T-helper 17 cell (primary cell): ENCODE measurements around the gene ELOVL6. TPM values are rescaled to one million over a fixed set of nuclear protein-coding genes. Genes with fewer than 3 reads are reported as not detected.
A peak's percentile ranks its signal among the peaks of the same experiment; 100 is the strongest.

ENCODE experiments used
- ATAC-seq: fragments of 150-1000 bp; cut with Tn5 transposase; 2 replicates; pipeline ENCODE4 v1.10.0; 2021; ENCODE audit warnings: mild to moderate bottlenecking, moderate library complexity
- DNase-seq, 3 donors: peaks; one replicate each; pipeline versions ENCODE4 v3.0.0 to v3.0.0-alpha.2; 2020 to 2021
- H3K9me3 ChIP-seq: one replicate; pipeline ENCODE4 v1.7.0; 2013; ENCODE audit warnings: low read length, mild to moderate bottlenecking; ENCODE audit not compliant: control insufficient read depth, poor library complexity, severe bottlenecking
- H3K27ac Mint-ChIP-seq: one replicate; pipeline ENCODE4 v1.8.0; 2022; ENCODE audit warnings: mild to moderate bottlenecking, moderate library complexity, mixed read lengths
- H3K27me3 Mint-ChIP-seq: one replicate; pipeline ENCODE4 v1.8.0; 2022; ENCODE audit warnings: mixed read lengths
- H3K36me3 Mint-ChIP-seq: one replicate; pipeline ENCODE4 v1.8.0; 2022; ENCODE audit warnings: low read depth, mixed read lengths
- H3K4me1 Mint-ChIP-seq: one replicate; pipeline ENCODE4 v1.8.0; 2022; ENCODE audit warnings: mild to moderate bottlenecking, mixed read lengths
- H3K4me3 Mint-ChIP-seq: one replicate; pipeline ENCODE4 v1.8.0; 2022; ENCODE audit warnings: mild to moderate bottlenecking, moderate library complexity, mixed read lengths
- total RNA-seq, 4 donors: library from RNA in 2 of 4; stranded (reverse) in 2 of 4; gene quantifications; one replicate each; pipeline ENCODE4 v1.2.3 and lab custom pipeline; 2022 to 2026

Gene ELOVL6
- total RNA-seq, 2 donors from 2014 or later = 3.7 to 3.9 TPM

GRCh38 chr4:110142461-110142860, 56.0 kb downstream of the ELOVL6 start:
- H3K4me3 Mint-ChIP-seq = no peak overlapping the region
- H3K27me3 Mint-ChIP-seq = peaks cover 4% of the 10 kb centered on the region
- H3K9me3 ChIP-seq = no peaks in the 10 kb centered on the region
- ATAC-seq = no peak
- H3K27ac Mint-ChIP-seq = peak overlapping the region; percentile 9
- peaks cover 3% of the 10 kb centered on the region for H3K36me3 Mint-ChIP-seq
- H3K4me1 Mint-ChIP-seq = peaks cover 6% of the 10 kb centered on the region
- no peak for DNase-seq

DNA sequence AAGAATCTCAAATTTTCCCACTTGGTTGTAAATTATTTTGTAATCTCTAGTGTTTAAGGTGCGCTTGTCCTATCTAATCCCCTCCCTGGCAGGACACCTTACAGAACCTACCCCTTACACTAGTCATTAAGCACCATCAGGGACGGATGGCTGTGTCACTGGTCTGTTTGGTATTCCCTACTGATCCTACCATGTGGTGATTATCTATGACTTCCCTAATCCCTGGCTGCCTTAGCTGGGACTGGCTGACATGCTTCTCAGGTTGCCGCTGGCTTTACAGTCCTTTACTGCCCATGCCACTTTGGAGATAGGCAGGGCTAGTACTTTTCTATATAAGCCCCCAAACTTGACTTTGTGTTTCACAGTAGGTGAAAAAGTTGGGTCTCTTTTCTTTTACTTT, 58.6 kb downstream of the ELOVL6 start:
- Mint-ChIP-seq H3K4me1 (peaks cover 9% of the 10 kb centered on the region), H3K27ac (no peak overlapping the region), H3K4me3 (no peak overlapping the region), H3K36me3 (peaks cover 1% of the 10 kb centered on the region), H3K27me3 (peaks cover 4% of the 10 kb centered on the region)
- no peaks in the 10 kb centered on the region for H3K9me3 ChIP-seq
- ATAC-seq (no peak), DNase-seq (no peak)

DNA sequence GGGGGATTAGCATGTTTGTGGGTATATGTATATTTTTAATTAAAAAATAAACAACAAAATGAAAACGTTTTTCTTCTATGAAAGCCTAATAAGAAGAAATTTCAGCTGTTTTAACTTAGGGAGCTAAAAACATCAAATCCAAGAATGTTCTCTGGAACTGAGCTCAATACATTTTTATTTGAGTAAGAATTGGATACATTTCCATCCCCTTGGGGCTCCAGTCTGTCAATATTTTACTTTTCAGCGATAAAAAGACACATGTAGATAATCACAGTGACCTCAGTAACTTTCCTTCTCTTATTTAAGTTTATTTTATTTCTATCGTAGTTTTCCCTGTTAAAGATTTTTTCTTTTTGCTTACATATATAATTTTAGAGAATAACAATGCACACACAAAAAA, 59.3 kb downstream of the ELOVL6 start:
- Mint-ChIP-seq H3K27me3 (peaks cover 4% of the 10 kb centered on the region), H3K4me3 (no peak overlapping the region), H3K36me3 (peaks cover 3% of the 10 kb centered on the region), H3K27ac (no peak overlapping the region), H3K4me1 (peaks cover 12% of the 10 kb centered on the region)
- DNase-seq (no peak), ATAC-seq (no peak)
- no peaks in the 10 kb centered on the region for H3K9me3 ChIP-seq

GRCh38 chr4:110138551-110138950, 59.9 kb downstream of the ELOVL6 start:
- no peaks in the 10 kb centered on the region for H3K9me3 ChIP-seq
- Mint-ChIP-seq H3K36me3 (peaks cover 3% of the 10 kb centered on the region), H3K27me3 (peaks cover 4% of the 10 kb centered on the region), H3K27ac (no peak overlapping the region), H3K4me1 (peaks cover 12% of the 10 kb centered on the region), H3K4me3 (no peak overlapping the region)
- no peak for DNase-seq
- no peak for ATAC-seq

DNA sequence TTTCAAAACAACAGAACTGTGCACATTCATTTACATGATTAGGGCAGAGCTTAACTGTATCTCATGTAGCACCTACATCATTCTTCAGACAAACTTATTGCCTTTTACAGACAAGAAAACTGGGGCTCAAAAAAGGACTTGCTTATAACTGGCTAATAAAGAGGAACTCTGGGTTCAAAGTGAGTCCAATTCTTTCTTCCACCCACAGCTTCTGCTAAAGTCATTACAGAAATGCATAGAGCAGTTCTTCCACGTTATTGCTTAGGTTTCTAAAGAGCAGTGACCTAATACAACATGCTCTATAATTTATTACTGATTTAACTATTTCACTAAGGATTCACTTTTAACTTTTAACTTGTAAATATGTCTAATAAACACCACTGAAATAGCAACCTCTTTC, 60.6 kb downstream of the ELOVL6 start:
- Mint-ChIP-seq H3K27ac (no peak overlapping the region), H3K4me3 (no peak overlapping the region), H3K27me3 (peaks cover 4% of the 10 kb centered on the region), H3K36me3 (peaks cover 3% of the 10 kb centered on the region), H3K4me1 (peaks cover 14% of the 10 kb centered on the region)
- ATAC-seq = no peak
- no peaks in the 10 kb centered on the region for H3K9me3 ChIP-seq
- no peak for DNase-seq

GRCh38 chr4:110135523-110135922, 62.9 kb downstream of the ELOVL6 start:
- peaks cover 4% of the 10 kb centered on the region for H3K27me3 Mint-ChIP-seq
- no peak overlapping the region for H3K27ac Mint-ChIP-seq
- H3K4me1 Mint-ChIP-seq = peaks cover 11% of the 10 kb centered on the region
- H3K9me3 ChIP-seq = no peaks in the 10 kb centered on the region
- no peak for ATAC-seq
- no peak overlapping the region for H3K4me3 Mint-ChIP-seq
- DNase-seq = no peak
- peaks cover 3% of the 10 kb centered on the region for H3K36me3 Mint-ChIP-seq

DNA sequence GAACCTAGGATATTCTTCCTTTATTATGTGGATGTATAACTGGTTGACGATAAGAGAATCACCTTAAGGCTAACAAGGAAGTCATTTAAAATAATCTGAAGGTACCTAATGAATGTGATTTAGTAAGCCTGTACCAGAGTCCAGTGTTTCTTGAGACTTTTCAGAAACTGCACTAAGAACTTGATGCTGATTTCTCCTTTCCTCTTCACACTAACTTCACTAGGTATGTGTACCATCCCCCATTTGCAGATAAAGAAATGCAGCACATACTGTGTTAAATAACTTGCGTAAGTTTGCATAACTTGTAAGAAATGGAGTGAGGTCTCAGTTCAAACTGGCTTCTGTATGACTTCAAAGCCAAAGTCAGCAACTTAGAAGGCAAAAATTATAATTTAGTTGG, 63.3 kb downstream of the ELOVL6 start:
- H3K4me3 Mint-ChIP-seq = no peak overlapping the region
- ATAC-seq (no peak), DNase-seq (no peak)
- no peaks in the 10 kb centered on the region for H3K9me3 ChIP-seq
- H3K4me1 Mint-ChIP-seq = peaks cover 11% of the 10 kb centered on the region
- peaks cover 4% of the 10 kb centered on the region for H3K27me3 Mint-ChIP-seq
- H3K36me3 Mint-ChIP-seq = peaks cover 3% of the 10 kb centered on the region
- no peak overlapping the region for H3K27ac Mint-ChIP-seq

- Mint-ChIP-seq H3K36me3 (peaks cover 3% of the 10 kb centered on the region), H3K27ac (no peak overlapping the region), H3K4me3 (no peak overlapping the region), H3K27me3 (peaks cover 4% of the 10 kb centered on the region), H3K4me1 (peaks cover 11% of the 10 kb centered on the region)
- no peaks in the 10 kb centered on the region for H3K9me3 ChIP-seq
- no peak for DNase-seq
- no peak for ATAC-seq
Measured at GRCh38 chr4:110134269-110134869, 64.0 kb downstream of the ELOVL6 start.

DNA sequence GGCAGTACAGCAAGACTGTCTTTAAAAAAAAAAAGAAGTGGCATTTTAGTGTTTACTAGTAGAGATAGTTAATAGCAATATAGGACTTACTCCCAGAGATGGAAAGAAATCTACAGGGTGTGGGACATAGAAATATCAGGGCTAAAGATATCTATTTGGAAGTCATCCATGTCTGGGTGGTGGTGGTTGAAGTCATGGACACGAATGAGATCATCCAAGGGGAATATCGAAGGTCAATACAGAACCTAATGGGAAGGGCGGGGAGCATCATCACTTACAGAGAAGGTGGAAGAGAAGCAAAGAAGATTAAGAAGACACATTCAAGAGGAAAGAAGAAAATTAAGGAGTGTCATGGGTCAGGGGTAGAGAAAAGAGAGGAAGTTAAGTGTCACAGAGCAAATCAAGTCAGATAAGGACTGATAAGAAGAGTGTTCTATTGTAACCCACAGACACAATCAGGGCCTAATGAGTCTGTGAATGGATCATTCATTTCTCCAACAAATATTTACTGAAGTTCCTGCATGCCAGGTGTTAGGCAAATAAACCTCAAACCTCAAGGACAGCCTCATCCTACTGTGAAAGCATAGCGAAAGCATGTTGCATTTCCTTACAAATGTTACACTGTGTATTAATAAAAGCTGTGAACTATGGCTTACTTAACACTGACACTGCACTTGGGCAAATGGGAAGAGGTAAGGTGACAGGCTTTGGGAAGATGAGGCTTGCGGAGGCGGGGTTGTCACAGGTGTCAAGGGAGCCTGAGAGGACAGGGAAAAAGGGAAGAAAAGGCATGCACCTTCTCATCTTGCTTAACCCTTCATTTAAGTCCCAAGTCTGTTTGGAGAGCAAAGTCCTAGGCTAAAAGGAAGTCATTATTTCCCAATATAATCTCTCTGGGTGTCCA, 65.3 kb downstream of the ELOVL6 start:
- no peak overlapping the region for H3K4me3 Mint-ChIP-seq
- ATAC-seq (no peak), DNase-seq (no peak)
- peaks cover 8% of the 10 kb centered on the region for H3K4me1 Mint-ChIP-seq
- H3K27ac Mint-ChIP-seq = no peak overlapping the region
- no peaks in the 10 kb centered on the region for H3K9me3 ChIP-seq
- peaks cover under 1% of the 10 kb centered on the region for H3K27me3 Mint-ChIP-seq
- peaks cover 3% of the 10 kb centered on the region for H3K36me3 Mint-ChIP-seq

GRCh38 chr4:110131916-110132315, 66.5 kb downstream of the ELOVL6 start:
- no peaks in the 10 kb centered on the region for H3K9me3 ChIP-seq

DNA sequence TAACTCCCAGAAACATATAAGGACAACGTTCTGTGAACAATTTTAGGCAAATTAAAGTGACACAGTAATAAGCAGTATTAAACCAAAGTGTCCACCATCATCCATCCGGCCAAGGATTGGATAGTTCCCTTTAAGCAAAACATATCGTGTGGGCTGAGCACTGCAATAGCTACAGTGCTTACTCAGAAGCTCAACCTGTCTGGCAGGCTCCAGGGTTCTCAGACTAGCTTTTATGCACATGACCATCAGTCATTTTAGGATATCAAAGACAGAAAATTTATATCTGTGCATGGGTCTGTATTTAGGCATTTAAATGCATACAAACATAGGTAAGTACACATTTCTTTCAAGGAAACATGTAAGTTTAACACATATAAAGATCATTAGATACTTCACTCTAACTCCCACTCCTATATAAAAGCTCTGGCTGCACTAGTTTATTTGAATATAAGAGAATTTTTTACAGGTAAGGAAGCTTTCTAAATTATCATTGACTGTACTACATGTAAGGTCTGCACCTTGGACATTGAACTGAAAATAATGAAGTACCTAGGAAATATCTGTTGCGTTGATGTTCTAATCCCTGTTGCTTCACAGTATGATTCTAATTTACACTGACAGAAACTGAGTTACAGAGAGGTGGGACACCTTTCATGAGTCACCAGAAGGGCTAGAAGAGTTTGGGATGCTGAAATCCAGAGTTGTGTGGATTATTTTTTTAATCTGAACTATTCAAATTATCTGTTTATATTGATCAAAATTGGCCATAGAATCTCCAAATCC, 67.6 kb downstream of the ELOVL6 start:
- DNase-seq (no peak), ATAC-seq (no peak)
- Mint-ChIP-seq H3K4me1 (peaks cover 8% of the 10 kb centered on the region), H3K27me3 (no peaks in the 10 kb centered on the region), H3K36me3 (peaks cover 3% of the 10 kb centered on the region), H3K4me3 (no peak overlapping the region), H3K27ac (no peak overlapping the region)
- no peaks in the 10 kb centered on the region for H3K9me3 ChIP-seq

More at GRCh38 chr4:110131916-110132315, 66.5 kb downstream of the ELOVL6 start:
- Mint-ChIP-seq H3K27ac (no peak overlapping the region), H3K27me3 (no peaks in the 10 kb centered on the region), H3K36me3 (peaks cover 3% of the 10 kb centered on the region), H3K4me1 (peaks cover 8% of the 10 kb centered on the region), H3K4me3 (no peak overlapping the region)
- no peak for ATAC-seq
- no peak for DNase-seq

GRCh38 chr4:110129544-110129943, 68.9 kb downstream of the ELOVL6 start:
- no peak overlapping the region for H3K27ac Mint-ChIP-seq
- no peak overlapping the region for H3K4me3 Mint-ChIP-seq
- peaks cover 3% of the 10 kb centered on the region for H3K36me3 Mint-ChIP-seq
- H3K27me3 Mint-ChIP-seq = no peaks in the 10 kb centered on the region
- peaks cover 4% of the 10 kb centered on the region for H3K4me1 Mint-ChIP-seq
- ATAC-seq (no peak), DNase-seq (no peak)
- H3K9me3 ChIP-seq = no peaks in the 10 kb centered on the region

GRCh38 chr4:110128472-110128919, 69.9 kb downstream of the ELOVL6 start:
- Mint-ChIP-seq H3K36me3 (no peaks in the 10 kb centered on the region), H3K4me1 (peaks cover 2% of the 10 kb centered on the region), H3K27ac (no peak overlapping the region), H3K27me3 (no peaks in the 10 kb centered on the region), H3K4me3 (no peak overlapping the region)
- ATAC-seq (no peak), DNase-seq (no peak)
- H3K9me3 ChIP-seq = no peaks in the 10 kb centered on the region
